ES-I3 (cell line): Measurements from ENCODE around the gene PDE4B.
"Not testable (repeated sequence)": the region's sequence is repeated elsewhere in the genome, so short reads cannot be mapped to it uniquely, and the experiment has no call there.

Experiments used
- H3K36me3 ChIP-seq: 2 replicates; pipeline ENCODE4 v1.6.1; 2013; ENCODE audit warnings: mild to moderate bottlenecking, low read length, control low read depth, moderate library complexity; ENCODE audit not compliant: insufficient read depth
- H3K4me1 ChIP-seq: 2 replicates; pipeline ENCODE4 v1.6.1; 2013; ENCODE audit warnings: mild to moderate bottlenecking, control low read depth, low read length; ENCODE audit not compliant: insufficient read depth
- H3K9ac ChIP-seq: 2 replicates; pipeline ENCODE4 v1.6.1; 2013; ENCODE audit warnings: low read depth, mild to moderate bottlenecking, low read length, moderate library complexity
- H3K9me3 ChIP-seq: 2 replicates; pipeline ENCODE4 v1.6.1; 2013; ENCODE audit warnings: mild to moderate bottlenecking, low read length, moderate library complexity; ENCODE audit not compliant: control insufficient read depth, insufficient read depth

PDE4B gene

DNA sequence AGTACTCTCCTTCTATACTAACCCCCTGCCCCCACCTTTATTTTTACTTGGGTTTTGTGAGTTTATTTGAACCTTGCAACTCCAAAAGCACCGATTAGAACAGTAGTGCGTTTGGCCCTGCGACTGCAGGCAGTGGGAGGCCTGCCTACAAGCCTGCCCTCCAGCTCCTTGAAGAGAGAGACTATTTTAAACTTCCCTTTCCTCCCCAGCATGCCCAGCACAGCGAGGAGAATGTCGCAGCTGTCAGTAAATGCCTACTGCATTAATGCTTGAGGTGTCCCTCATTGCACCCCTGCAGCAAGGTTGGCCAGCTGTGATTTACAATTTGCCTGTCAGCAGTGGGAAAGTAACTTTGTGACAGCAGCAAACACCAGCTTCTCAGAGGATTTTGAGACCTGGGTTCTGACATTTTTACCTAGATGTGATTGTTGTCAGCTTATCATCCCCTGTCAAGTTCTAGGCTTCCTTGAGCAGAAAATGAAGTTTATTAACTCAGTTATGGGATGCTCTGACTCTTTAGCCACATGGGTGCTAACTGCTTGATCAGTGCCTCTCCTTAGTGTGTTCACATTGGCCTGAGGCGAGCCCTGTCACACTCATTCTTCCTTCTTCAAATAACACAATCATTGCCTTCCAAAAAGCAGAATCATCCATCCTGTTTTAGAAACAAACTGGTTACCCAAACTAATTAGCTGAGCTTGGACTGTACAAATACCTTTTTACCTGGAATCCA is 170.6 kb downstream of the PDE4B start:
- no peaks in the 10 kb centered on the region for H3K4me1 ChIP-seq
- no peaks in the 10 kb centered on the region for H3K36me3 ChIP-seq
- no peaks in the 10 kb centered on the region for H3K9me3 ChIP-seq
- H3K9ac ChIP-seq: no peak overlapping the region

DNA sequence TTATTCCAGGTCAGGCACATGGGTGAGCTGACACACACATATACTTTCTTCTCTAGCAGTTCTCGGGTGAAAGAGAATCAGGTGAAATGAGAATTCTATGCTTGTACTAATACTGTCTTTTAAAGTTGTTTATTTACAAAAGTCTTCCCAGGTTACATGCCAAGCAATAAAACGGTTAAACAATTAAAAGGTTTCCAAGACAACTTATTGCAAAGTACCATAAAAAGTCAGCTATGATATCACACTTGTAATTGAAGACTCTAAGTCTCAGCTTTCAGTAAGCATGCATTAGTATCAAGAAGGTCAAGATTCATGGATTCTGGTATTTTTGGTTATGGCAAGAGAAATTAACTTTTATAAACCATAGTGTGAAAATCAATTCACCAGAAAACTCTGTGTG is 171.4 kb downstream of the PDE4B start:
- Histone ChIP-seq H3K9ac (no peak overlapping the region), H3K36me3 (no peaks in the 10 kb centered on the region), H3K9me3 (no peaks in the 10 kb centered on the region), H3K4me1 (no peaks in the 10 kb centered on the region)

DNA sequence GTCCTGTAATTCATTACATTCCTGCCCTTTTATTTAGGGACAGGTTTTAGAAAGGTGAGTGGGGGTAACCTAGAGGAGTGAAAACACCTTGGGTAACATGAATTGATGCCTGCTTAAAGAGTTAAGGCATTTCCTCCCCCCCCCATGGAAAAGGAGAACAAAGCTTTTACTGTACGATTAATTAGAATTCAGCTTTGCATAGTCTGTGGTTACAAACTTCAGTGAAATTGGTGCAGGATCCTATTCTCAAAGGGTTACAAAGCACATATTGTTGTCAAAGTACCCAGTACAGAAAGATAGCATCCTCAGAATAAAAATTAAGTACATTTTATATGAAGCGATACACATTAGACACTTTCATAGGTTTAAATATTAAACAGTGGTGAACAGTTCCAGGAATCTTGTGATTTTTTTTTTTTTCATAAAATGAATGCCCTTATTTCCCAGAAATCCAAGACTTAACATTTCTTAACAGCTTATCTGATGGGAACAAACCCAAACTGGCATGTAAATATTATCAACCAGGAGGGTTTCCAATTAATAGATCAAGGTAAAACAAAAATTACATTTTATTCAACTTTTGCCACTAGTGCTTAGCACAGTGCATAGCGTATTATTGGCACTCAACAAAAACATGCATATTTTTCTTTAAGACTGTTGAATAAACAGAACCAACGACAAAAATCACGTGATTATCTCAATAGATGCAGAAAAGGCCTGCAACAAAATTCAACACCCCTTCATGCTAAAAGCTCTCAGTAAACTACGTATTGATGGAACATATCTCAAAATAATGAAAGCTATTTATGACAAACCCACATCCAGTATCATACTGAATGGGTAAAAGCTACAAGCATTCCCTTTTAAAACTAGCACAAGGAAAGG is 172.7 kb downstream of the PDE4B start:
- no peaks in the 10 kb centered on the region for H3K4me1 ChIP-seq
- no peaks in the 10 kb centered on the region for H3K9me3 ChIP-seq
- no peak overlapping the region for H3K9ac ChIP-seq
- H3K36me3 ChIP-seq: no peaks in the 10 kb centered on the region

DNA sequence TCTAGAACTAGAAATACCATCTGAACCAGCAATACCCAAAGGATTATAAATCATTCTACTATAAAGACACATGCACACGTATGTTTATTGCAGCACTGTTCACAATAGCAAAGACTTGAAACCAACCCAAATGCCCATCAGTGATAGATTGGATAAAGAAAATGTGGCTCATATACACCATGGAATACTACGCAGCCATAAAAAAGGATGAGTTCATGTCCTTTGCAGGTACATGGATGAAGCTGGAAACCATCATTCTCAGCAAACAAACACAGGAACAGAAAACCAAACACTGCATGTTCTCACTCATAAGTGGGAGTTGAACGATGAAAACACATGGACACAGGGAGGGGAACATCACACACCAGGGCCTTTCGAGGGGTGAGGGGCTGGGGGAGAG is 174.8 kb downstream of the PDE4B start:
- not testable (repeated sequence) for H3K9me3 ChIP-seq, H3K4me1 ChIP-seq, H3K36me3 ChIP-seq, H3K9ac ChIP-seq

DNA sequence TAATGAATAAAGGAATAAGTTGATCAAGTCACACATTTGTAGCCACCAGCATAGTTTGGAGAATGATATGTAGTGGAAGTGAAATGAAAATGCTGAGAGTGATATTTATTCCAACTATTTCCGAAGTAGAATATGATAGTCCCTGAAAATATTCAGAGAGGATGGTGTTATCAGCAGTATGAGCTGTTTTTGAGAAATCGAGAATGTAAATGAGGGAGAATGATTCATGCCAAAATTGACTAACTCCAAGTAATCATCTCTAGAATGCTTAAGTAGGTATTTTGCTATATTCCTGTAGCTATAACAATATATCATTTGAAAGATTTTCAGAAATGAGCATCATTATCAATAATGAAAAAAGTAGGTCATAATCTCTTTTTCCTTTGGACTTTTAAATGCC is 178.9 kb downstream of the PDE4B start:
- Histone ChIP-seq H3K4me1 (no peaks in the 10 kb centered on the region), H3K9ac (no peak overlapping the region), H3K36me3 (no peaks in the 10 kb centered on the region), H3K9me3 (peaks cover 8% of the 10 kb centered on the region; the same call in 1 of the 2 replicates)

DNA sequence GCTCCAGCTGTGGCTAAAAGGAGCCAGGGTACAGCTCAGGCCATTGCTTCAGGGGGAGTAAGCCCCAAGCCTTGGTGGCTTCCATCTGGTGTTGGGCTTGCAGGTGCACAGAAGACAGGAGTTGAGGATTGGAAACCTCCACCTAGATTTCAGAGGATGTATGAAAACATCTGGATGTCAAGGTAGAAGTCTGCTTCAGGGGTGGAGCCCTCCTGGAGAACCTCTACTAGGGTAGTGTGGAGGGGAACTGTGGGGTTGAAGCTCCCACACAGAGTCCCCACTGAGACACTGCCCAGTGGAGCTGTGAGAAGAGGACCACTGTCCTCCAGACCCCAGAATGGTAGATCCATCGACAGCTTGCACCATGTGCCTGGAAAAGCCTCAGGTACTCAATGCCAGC is 183.0 kb downstream of the PDE4B start:
- H3K36me3 ChIP-seq: no peaks in the 10 kb centered on the region
- H3K9me3 ChIP-seq: peaks cover 12% of the 10 kb centered on the region
- no peak overlapping the region for H3K9ac ChIP-seq
- H3K4me1 ChIP-seq: no peaks in the 10 kb centered on the region

DNA sequence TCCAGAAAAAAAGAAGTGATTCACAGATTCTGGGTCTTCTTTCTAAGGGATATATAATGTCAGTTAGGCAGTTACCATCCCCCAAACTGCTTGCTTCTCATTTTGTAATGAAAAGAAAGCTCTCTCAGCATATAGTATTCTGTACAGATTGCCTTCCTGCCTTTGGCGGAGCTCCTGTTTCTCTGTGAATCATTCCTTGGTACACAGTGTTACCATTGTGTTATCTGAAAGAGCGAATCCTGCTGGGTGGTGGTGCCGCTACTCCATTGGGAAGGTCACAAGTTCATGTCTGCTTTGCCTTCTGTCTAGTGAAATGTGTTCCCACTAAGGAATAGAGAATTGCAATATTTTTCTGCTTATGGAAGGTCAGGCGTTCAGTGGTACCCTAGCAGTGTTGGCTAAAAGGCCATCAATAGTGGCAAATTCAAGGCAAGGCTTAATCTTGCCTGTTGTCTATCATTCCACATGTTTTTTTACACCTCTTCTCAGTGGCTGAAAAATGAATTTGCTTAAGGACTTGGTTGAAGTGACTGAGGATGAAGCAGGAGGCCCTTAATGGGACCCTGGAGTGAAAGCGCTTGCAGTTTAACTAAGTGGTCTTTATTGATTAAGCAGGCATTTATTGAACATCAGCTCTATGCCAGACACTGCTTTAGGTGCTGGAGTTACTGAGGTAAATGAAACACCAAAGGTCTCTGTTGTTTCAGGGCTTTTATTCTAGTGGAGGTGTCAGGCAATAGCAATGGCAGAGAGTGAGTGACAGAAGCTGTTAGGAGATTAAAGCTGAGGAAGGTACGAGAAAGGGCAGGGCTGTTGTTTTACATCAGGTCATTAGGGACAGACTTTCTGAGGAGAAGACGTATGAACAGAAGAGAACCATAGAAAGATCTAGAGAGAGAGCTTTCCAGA is 186.7 kb downstream of the PDE4B start:
- Histone ChIP-seq H3K9ac (no peak overlapping the region), H3K36me3 (no peaks in the 10 kb centered on the region), H3K4me1 (no peaks in the 10 kb centered on the region), H3K9me3 (peaks cover 12% of the 10 kb centered on the region)

DNA sequence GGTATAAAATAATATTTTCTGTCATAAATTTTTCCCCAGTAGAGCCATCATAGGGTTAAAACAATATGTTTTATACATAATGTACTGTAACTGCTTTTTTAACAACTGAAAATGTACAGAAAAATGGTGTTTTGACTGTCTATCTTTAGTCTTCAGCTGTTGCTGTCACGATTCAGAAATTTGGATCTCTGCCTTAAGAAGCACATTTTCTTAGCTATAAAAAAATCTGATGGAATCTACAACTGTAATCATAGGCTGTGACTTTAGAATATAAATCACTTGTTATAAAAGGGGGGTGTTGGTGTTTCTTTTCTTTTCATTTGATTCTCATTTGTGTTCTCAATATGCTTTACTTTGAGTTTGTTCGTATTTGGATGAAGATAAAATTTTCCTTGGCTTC is 187.5 kb downstream of the PDE4B start:
- H3K4me1 ChIP-seq: no peaks in the 10 kb centered on the region
- H3K36me3 ChIP-seq: no peaks in the 10 kb centered on the region
- peaks cover 12% of the 10 kb centered on the region for H3K9me3 ChIP-seq

DNA sequence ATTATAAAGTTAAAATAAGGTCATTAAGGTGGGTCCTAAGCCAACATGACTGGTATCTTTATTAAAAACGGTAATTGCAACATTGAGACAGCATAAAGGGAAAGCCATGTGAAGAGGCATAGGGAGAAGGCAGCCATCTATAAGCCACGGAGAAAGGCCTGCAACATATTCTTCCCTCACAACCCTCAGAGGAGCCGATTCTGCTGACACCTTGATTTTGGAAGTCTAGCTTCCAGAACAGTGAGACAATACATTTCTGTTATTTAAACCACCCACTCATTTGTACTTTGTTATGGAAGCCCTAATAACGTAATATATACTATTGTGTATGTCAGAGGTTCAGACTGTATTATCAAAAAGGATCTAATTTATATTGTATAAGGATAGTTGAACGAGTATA is 190.8 kb downstream of the PDE4B start:
- Histone ChIP-seq H3K4me1 (no peaks in the 10 kb centered on the region), H3K36me3 (no peaks in the 10 kb centered on the region), H3K9me3 (no peaks in the 10 kb centered on the region), H3K9ac (no peak overlapping the region)

More for the DNA sequence above, 187.5 kb downstream of the PDE4B start:
- H3K9ac ChIP-seq: no peak overlapping the region

DNA sequence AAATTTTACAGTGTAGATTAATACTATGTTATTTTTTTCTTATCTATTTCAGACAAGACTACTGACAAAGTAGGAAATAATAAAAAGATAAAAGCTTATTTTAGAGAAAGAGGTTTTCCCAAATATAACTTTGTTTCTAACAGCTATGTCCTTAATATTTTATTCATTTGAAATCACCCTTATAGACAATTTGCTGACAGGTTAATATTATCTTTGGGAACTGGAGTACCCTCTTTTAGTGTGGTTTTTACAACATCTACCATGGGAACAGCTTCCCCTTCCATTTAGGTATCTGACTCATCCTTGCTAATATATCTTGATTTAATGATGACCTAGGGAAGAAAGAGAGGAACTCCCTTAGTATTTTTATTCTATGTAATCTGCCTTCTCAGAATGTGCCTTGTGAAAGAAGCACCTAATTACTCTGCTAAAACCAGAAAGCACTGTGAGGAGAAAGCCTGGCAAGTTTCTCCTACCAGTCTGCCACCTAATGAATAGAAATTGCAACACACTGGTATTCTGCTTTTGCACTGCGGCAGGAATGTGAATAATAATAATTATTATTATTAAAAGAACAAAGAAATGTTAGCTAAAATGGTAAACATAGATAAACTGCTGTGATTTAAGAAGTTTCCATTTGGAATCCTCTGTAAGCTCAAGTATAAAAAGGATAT is 192.8 kb downstream of the PDE4B start:
- Histone ChIP-seq H3K36me3 (no peaks in the 10 kb centered on the region), H3K9me3 (no peaks in the 10 kb centered on the region), H3K4me1 (no peaks in the 10 kb centered on the region), H3K9ac (no peak overlapping the region)

DNA sequence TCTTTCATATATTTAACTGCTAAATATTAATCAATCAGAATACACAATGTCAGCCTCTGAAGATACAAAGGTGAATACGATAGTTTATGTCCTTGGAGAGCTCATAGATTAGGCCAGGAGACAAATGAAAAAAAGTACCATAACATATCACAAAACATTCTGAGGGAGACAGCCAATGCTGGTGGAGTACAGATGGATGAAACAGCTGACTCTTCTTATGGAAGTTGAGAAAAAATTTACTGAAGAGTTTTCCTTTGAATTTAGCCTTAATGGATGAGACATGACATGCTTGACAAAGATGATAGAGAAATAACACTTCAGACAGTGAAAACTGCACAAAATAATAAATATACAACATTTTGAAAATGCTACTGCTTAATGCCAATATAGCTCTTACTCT is 193.5 kb downstream of the PDE4B start:
- Histone ChIP-seq H3K9ac (no peak overlapping the region), H3K4me1 (no peaks in the 10 kb centered on the region), H3K9me3 (no peaks in the 10 kb centered on the region), H3K36me3 (no peaks in the 10 kb centered on the region)

DNA sequence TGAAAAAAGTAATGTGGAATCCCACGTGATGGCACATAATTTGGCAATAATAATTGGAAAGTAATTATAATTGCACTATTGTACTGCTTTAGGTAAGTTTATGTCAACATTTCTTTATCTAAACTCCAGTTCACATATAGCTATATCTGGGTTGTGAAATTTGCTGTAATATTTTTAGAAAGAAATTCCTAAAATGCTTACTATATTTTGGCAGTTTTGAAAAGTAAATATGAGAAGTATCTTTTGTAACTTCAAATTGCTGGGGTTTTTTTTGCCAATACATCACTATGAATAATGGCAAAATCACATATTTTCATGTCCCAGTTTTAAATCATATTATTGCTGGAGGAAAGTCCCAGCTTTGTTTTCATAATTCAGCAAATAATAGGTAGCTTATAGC is 197.5 kb downstream of the PDE4B start:
- Histone ChIP-seq H3K4me1 (no peaks in the 10 kb centered on the region), H3K36me3 (no peaks in the 10 kb centered on the region), H3K9me3 (no peaks in the 10 kb centered on the region), H3K9ac (no peak overlapping the region)

DNA sequence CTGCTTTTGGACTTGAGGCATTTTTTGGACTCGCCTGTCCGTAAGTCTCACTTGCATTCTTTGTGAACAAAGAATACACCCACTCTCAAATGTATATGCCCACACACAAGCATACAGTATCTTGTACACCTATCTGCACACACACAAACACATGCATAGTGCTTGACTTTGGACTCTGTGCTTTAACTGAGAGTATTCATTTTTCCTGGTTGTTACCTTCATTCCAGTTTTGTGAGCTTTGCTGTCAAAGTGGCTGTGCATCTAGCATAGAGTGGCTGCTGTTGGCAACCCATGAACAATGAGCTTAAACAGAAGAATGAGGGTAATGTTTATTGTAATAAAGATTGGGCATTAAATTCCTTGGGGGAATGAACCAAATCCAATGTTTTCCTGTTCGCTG is 199.0 kb downstream of the PDE4B start:
- H3K36me3 ChIP-seq: no peaks in the 10 kb centered on the region
- H3K9ac ChIP-seq: no peak overlapping the region
- H3K4me1 ChIP-seq: no peaks in the 10 kb centered on the region
- no peaks in the 10 kb centered on the region for H3K9me3 ChIP-seq
